ENCODE results near the gene TFIP11.

The TFIP11 gene

GRCh38 chr22:26512149-26512793 is at the start of gene TFIP11:
TSS of gene TFIP11 (minus strand) at chr22:26512473. CDS start at chr22:26510272, 2,201 bp downstream.
- peak within 1 kb of the TSS; percentile 100 for H3K4me3 ChIP-seq (ENCODE audit: low read length)
- TF ChIP-seq, protein P1, sequence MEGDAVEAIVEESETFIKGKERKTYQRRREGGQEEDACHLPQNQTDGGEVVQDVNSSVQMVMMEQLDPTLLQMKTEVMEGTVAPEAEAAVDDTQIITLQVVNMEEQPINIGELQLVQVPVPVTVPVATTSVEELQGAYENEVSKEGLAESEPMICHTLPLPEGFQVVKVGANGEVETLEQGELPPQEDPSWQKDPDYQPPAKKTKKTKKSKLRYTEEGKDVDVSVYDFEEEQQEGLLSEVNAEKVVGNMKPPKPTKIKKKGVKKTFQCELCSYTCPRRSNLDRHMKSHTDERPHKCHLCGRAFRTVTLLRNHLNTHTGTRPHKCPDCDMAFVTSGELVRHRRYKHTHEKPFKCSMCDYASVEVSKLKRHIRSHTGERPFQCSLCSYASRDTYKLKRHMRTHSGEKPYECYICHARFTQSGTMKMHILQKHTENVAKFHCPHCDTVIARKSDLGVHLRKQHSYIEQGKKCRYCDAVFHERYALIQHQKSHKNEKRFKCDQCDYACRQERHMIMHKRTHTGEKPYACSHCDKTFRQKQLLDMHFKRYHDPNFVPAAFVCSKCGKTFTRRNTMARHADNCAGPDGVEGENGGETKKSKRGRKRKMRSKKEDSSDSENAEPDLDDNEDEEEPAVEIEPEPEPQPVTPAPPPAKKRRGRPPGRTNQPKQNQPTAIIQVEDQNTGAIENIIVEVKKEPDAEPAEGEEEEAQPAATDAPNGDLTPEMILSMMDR (conservative IDR thresholded peaks at IDR 0.05; ENCODE audit: low read length) = no peak

DNA sequence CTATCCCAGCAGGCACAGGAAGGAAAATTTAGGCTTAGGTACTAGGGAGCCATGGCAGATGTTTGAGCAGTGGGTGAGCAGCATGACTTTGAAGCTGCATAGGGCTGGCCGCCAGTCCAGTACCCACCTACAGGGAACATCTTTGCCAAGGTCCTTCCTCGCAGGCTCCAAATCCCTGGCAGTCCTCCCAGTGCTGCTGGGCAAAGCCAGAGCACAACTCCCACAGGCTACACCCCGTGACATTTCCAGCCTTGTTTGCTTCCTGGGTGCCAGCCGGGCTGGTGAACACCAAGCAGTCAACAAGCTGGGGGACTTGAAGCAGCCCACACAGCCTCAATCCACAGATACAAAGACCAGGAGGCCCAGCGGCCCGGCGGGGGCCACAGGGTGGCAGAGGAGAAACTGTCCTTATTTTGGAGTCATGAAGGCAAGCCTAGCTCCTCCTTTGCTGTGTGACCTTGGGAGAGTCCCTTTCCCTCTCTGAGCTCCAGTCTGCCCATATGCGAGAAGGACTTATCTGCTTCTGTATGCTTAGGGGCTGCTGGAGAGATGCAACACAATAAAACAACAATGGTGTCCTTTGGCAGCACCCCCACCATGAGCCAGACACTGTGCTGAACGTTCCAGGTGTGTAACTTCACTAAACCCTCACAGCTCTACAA is 49.6 kb upstream of the TFIP11 start:
- no peak for DNase-seq (ENCODE audit: low read depth)
- no peak overlapping the region for H3K4me3 ChIP-seq (ENCODE audit: low read length)
- TF ChIP-seq, protein P1 (conservative IDR thresholded peaks at IDR 0.05; ENCODE audit: low read length) = no peak

More at GRCh38 chr22:26512149-26512793, at the start of gene TFIP11:
- peak; percentile 86 for DNase-seq (ENCODE audit: low read depth)

DNA sequence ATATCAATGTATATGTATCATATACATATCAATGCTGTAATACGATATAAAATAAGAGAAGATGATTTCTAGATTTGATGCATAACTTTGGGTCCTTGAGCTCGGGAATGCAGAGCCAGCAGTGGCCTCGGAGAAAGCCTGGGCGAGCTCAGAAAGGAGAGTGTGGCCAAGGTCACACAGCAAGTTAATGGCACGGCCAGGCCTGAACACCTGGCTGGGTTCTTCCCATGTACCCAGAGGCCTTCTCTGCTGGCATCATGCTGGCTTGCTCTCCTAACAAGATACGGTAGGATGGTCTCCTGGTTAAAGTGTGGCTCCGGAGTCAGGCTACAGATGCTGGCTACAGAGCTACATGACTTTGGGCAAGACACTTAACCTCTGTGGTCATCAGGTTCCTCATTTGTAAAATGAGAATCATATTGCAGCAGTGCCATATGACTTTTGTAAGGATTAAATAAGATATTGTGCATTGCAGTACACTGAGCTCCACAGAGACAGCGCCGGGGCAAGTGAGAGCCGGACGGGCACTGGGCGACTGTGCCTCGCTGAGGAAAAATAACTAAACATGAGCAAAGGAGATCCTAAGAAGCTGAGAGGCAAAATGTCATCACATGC is 47.8 kb upstream of the TFIP11 start:
- no peak for DNase-seq (ENCODE audit: low read depth)
- TF ChIP-seq, protein P1 (conservative IDR thresholded peaks at IDR 0.05; ENCODE audit: low read length) = no peak

DNA sequence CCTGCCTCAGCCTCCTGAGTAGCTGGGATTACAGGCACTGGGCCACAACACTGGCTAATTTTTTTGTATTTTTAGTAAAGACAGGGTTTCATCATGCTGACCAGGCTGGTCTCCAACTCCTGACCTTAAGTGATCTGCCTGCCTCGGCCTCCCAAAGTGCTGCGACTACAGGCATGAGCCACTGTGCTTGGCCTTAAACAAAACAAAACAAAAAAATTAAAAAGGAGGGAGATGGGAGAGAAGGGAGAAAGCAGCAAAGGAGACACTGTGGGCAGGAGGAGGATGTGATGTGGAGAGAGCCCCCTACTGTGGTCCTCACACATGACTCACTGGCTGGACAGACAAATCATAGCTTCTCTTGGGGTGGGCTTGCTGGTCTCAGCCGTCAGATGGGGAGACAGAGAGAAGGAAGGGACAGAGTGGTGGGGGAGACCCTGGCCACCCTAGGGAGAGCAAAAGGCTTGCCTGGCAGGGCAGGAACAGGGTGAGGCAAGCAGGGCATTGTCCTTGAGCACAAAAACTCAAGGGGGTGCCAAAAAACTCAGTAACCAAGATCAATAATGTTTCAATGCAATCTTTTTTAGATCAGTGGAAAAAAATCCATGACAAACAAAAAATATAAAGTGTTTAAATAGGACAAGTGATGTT is 46.1 kb upstream of the TFIP11 start:
- peak; percentile 50 for DNase-seq (ENCODE audit: low read depth)
- H3K4me3 ChIP-seq (ENCODE audit: low read length) = no peak overlapping the region
- TF ChIP-seq, protein P1 (conservative IDR thresholded peaks at IDR 0.05; ENCODE audit: low read length) = no peak

More for the DNA sequence above, 47.8 kb upstream of the TFIP11 start:
- H3K4me3 ChIP-seq (ENCODE audit: low read length) = no peak overlapping the region

- no peak overlapping the region for H3K4me3 ChIP-seq (ENCODE audit: low read length)
- TF ChIP-seq, protein P1 (conservative IDR thresholded peaks at IDR 0.05; ENCODE audit: low read length) = no peak
- DNase-seq (ENCODE audit: low read depth) = no peak
Observed at GRCh38 chr22:26556904-26557303, 44.6 kb upstream of the TFIP11 start.

GRCh38 chr22:26555478-26555877 is 43.2 kb upstream of the TFIP11 start:
- no peak overlapping the region for H3K4me3 ChIP-seq (ENCODE audit: low read length)
- TF ChIP-seq, protein P1 (conservative IDR thresholded peaks at IDR 0.05; ENCODE audit: low read length) = no peak
- DNase-seq (ENCODE audit: low read depth) = no peak
